Measurements from ENCODE around the gene LAMC3.
"Not testable (repeated sequence)": the region's sequence is repeated elsewhere in the genome, so short reads cannot be mapped to it uniquely, and the experiment has no call there.

LAMC3 gene

GRCh38 chr9:130991778-130992681, 16.9 kb upstream of the LAMC3 start:
- DNase-seq (ENCODE audit: low read depth in 2 of 2), result no peak

- no peak for DNase-seq (ENCODE audit: low read depth in 2 of 2)
Measured at GRCh38 chr9:130992682-130993032, 16.3 kb upstream of the LAMC3 start.

GRCh38 chr9:130993303-130994030, 15.5 kb upstream of the LAMC3 start:
- no peak for DNase-seq (ENCODE audit: low read depth in 2 of 2)

GRCh38 chr9:130994135-130995085, 14.6 kb upstream of the LAMC3 start:
- DNase-seq (ENCODE audit: low read depth in 2 of 2), result no peak

GRCh38 chr9:130995086-130996011, 13.6 kb upstream of the LAMC3 start:
- DNase-seq (ENCODE audit: low read depth in 2 of 2), result no peak

GRCh38 chr9:130996205-130996604, 12.8 kb upstream of the LAMC3 start:
- no peak for DNase-seq (ENCODE audit: low read depth in 2 of 2)

- DNase-seq (ENCODE audit: low read depth in 2 of 2), result no peak
Measured at GRCh38 chr9:130996676-130997394, 12.1 kb upstream of the LAMC3 start.

- no peak for DNase-seq (ENCODE audit: low read depth in 2 of 2)
Measured at GRCh38 chr9:130997395-130997684, 11.6 kb upstream of the LAMC3 start.

GRCh38 chr9:130997925-130998596, 10.9 kb upstream of the LAMC3 start:
- peak; percentile 24 to 31 for DNase-seq (ENCODE audit: low read depth in 2 of 2)

GRCh38 chr9:130998597-130999244, 10.3 kb upstream of the LAMC3 start:
- no peak for DNase-seq (ENCODE audit: low read depth in 2 of 2)

GRCh38 chr9:130999245-130999623, 9.7 kb upstream of the LAMC3 start:
- DNase-seq (ENCODE audit: low read depth in 2 of 2), result no peak

- DNase-seq (ENCODE audit: low read depth in 2 of 2), result not testable (repeated sequence)
Measured at GRCh38 chr9:131000526-131000925, 8.4 kb upstream of the LAMC3 start.

- no peak for DNase-seq (ENCODE audit: low read depth in 2 of 2)
Measured at GRCh38 chr9:131001021-131001420, 8.0 kb upstream of the LAMC3 start.

GRCh38 chr9:131001990-131002389, 7.0 kb upstream of the LAMC3 start:
- no peak for DNase-seq (ENCODE audit: low read depth in 2 of 2)

- DNase-seq (ENCODE audit: low read depth in 2 of 2), result no peak
Measured at GRCh38 chr9:131006601-131007000, 2.4 kb upstream of the LAMC3 start.

- DNase-seq (ENCODE audit: low read depth in 2 of 2), result no peak
Measured at GRCh38 chr9:131008086-131008485, 888 bp upstream of the LAMC3 start.

GRCh38 chr9:131008563-131008908, 438 bp upstream of the LAMC3 start:
- no peak for DNase-seq (ENCODE audit: low read depth in 2 of 2)

GRCh38 chr9:131010482-131011273, 1.7 kb downstream of the LAMC3 start:
- DNase-seq (ENCODE audit: low read depth in 2 of 2), result no peak
